GM19452 (cell line): Measurements from ENCODE around the gene NAA50.

ENCODE experiments used
- ATAC-seq: cut with Tn5 transposase; IDR thresholded peaks from one replicate; pipeline ENCODE4 v1.9.1; 2021; ENCODE audit not compliant: unreplicated experiment

NAA50 gene

DNA sequence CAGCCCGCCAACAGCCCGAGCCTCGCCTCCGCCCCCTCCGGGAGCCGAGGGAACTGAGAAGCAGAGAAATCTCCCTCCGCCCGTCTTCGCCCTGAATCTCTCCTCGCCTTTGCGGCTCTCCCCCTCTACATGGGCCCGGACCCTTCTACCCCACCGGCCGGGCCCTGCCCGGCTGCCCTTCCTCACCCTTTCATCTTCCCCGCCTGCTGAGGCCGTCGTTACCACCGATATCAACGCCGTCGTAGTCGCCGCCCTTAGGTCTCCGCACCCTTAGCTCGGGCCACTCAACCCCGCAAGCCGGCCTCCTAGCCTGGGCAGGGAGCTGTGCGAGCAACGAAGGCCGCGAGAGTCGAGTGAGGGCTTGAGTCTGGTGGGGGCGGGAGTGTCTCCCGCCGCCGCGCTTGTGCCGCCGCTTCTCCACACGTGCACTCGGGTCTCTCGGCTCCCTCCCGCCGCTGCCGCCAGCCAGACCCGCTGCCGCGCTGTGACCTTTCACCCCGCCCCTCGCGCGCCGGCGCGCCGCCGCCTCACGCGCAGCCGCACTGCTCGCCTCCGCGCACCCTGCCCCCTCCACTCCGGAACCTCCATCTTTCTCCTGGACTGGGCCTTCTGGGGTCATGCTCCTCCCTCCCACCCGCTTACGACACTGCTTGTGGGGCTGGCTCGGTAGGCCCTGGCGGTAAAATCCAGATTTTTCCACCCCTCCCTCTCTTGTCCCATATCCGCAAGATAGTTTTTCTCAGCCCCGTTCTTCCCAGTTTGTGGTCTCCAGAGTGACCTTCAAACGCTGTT is at the start of gene NAA50:
NAA50 (minus strand) TSS at position 494 of the 792 bp plus-strand sequence; CDS start at position 194, 300 bp downstream.
- peak; percentile 49 for ATAC-seq

DNA sequence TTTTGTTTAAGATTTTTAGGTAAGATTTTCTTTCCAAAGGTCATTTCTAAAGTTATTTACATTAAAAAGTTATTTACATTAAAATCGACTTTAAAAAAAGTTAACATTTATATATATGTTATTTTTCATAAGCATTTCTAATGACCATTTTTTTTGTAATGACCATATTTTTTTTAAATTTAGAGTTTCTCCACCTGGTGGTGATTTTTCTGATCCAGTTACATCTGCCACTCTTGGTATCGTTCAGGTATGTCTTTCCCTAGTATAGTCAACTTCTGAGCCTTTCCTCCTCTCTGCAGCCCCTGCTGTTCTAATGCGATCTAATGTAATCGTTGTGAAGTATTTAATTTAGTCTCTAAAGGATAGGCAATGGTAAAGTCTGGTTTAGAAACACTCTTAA is 49.6 kb upstream of the NAA50 start:
- no peak for ATAC-seq

GRCh38 chr3:113794526-113794925 is 48.5 kb upstream of the NAA50 start:
- ATAC-seq: no peak

DNA sequence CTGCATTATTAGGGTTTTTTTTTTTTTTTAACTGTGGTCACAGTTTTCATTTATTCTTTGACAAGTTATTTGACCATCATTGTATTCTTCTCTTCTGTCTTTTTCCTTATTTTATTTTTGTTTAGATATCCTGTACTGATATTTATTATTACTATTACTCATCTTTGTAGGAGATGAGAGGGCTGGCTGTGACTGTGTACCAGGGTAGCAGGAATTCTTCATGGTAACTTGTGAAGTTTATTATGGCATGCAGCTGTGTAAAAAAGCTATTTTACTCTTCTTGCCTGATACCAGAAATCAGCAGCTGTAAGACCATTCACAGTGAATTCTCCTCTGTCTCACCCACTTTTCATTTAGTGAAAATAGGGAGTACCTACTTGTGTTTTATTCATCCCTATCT is 45.3 kb upstream of the NAA50 start:
- no peak for ATAC-seq

GRCh38 chr3:113783980-113784379 is 37.9 kb upstream of the NAA50 start:
- ATAC-seq: no peak

DNA sequence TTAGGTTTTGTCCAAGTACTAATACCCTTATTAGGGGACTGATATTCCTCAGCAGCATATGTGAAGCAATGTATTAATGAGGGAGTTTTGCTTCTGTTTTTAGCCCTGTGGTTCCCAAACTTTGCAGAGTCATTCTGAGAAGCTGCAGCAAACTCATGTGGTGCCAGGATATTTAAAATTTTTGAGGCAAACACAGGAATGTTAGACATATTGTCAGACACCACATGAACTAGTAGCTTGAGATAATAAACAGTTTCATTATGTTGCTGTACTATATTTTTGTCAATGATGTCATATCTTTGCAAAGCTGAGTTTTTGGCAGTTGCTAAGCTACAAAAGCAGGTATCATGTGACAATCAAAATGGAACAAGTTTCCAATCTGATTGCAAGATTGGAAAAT is 37.4 kb upstream of the NAA50 start:
- ATAC-seq: no peak

- no peak for ATAC-seq
These were observed 30.5 kb upstream of the NAA50 start for GRCh38 chr3:113776564-113776963.

- ATAC-seq: no peak
These were observed 29.5 kb upstream of the NAA50 start for GRCh38 chr3:113775516-113775915.

DNA sequence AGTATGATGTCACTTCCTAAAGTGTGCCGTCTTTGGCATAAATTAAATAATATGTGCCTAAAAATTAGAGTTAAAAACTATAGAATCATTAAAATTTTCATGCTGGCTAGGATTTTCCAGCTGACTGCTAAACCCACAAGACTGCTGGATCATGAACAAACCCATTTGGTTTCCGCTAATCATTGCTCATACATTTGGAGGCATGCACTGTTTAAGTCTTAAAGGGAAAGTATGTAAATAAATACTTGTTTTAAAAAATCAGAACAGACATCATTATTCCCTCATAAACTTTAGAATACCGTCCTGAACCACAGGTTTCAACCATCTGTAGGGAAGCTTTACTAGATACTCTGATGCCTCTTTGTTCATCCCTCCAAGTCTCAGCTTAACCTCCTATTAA is 27.3 kb upstream of the NAA50 start:
- ATAC-seq: no peak

DNA sequence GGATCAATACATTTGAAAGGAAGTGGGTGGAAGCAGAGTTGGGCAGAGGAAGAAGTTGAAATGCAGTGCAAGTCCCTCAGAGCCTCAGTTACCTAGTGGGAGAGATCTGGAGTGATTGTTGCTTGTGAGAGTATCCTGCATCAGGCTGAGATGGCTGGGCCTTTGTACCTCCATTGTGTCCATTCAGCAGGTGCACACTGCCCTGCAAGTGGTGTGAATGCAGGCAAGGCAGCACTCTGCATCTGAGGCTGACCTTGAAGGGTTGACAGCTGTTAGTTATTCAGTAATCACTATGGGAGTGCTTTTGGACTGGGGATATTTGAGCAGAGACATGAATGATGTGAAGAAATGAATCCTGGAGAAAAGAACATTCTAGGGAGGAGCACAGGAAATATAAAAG is 25.9 kb upstream of the NAA50 start:
- no peak for ATAC-seq

DNA sequence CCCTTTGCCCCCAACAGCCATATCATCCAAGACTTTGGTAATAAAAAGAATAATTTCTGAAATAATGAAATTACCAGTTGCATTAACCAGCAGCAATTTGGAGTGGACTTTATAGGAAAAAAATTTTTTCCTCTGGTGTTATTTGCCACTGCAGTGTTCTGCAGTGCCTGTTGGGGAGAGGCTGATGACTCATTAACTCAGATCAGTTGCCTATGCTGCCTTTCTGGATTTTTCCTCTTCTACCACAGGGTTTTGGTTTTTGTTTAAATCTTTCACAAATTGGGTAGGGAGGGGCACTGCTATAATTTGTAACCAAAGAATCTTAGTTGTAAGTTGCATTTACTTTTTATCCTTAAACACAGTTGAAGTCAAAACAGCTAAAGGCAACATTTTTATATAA is 23.5 kb upstream of the NAA50 start:
- ATAC-seq: peak; percentile 82

DNA sequence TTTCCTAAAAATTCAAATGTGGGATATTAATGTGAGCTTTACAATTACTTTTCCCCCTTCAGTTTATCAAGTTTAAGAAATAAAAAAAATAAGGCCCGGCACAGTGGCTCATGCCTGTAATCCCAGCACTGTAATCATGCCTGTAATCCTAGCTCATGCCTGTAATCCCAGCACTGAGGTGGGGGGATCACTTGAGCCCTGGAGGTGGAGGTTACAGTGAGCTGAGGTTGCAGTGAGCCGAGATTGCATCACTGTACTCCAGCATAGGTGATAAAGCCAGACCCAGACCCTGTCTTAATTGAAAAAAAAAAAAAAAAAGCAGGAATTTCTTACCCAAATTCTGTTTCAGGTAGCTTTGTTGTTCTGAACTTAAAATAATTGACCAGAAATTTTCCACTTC is 18.6 kb upstream of the NAA50 start:
- ATAC-seq: no peak

GRCh38 chr3:113758389-113759024 is 12.5 kb upstream of the NAA50 start:
- ATAC-seq: no peak

- ATAC-seq: peak; percentile 72
These were observed 8.6 kb upstream of the NAA50 start for GRCh38 chr3:113754494-113755159.

GRCh38 chr3:113753376-113753985 is 7.4 kb upstream of the NAA50 start:
- ATAC-seq: no peak

DNA sequence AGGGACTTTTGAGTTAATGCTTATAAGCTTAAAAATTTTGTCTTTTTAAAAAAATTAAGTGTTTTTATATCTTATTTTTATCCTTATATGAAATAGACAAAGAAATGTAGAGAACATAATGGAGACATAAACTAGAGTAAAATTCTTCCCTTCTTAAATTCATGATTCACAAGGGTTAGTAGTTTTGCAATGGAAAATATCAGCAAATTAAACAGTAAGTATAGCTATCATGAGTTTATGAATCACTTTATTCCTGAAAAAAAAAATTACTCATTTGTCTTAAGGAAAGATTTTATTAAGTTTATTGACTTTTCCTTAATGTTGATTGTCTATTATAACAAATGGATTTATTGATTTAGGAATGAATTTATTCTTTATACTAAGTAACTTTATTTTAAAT is 5.1 kb upstream of the NAA50 start:
- ATAC-seq: no peak

- peak; percentile 13 for ATAC-seq
These were observed 1.4 kb upstream of the NAA50 start for GRCh38 chr3:113747283-113748046.

DNA sequence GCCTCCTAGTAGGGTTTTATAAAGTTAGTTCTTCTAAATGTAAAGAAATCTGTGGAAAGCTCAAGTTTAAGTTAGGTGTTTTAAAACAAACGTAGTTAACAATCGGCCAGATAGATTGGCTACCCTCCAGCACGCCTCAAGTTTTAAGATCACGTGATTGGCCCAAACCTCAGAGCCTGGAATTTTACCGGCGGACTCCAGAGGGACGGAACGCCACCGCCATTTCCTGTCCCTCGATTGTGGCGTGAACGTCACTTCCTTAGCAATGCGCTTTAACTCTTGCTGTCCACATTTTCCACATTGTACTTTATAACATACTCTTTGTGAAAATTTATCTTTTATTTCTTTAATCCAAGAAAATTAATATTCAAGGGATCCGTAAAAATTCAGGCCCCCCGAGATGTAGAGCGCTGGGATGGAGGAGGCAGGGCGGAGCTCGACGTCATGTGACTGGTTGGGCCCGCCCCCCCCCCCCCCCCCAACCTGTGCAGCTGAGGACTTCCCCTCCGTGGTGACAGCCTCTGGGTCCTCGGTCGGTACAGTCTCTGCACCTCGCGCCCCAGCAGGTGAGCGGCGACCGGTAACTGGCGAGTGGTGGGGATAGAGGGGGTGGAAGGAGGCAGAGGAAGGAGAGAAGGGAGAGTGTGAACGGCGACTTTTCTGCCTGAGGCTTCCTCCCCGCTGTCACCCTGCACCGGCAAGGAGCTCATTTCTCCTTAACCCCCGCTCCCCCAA is 666 bp upstream of the NAA50 start, which contains the start of gene ATP6V1A:
ATP6V1A (plus strand) TSS at position 488 of the 735 bp plus-strand sequence. CDS start 31,719 bp downstream, outside the sequence.
- ATAC-seq: peak; percentile 37

GRCh38 chr3:113744941-113745755 is 901 bp downstream of the NAA50 start:
- peak; percentile 52 for ATAC-seq
